H9 (cell line): ENCODE data around the gene SLC10A2. TPM values are rescaled to one million over a fixed set of nuclear protein-coding genes. Genes with fewer than 3 reads are reported as not detected.

ENCODE experiments used
- DNase-seq: peaks from one replicate; pipeline ENCODE4 v3.0.0-alpha.2; 2017
- H2AFZ ChIP-seq: one replicate; pipeline ENCODE4 v1.6.1; 2013; ENCODE audit warnings: mild to moderate bottlenecking, low read length, control low read depth, moderate library complexity
- H2AK5ac ChIP-seq: 2 replicates; pipeline ENCODE4 v1.6.1; 2013; ENCODE audit warnings: low read length, control low read depth, mixed read lengths; ENCODE audit not compliant: insufficient read length
- H2BK120ac ChIP-seq: one replicate; pipeline ENCODE4 v1.6.1; 2013; ENCODE audit warnings: low read depth, mild to moderate bottlenecking, low read length, control low read depth, inconsistent platforms; ENCODE audit not compliant: poor library complexity, severe bottlenecking
- H2BK12ac ChIP-seq: 2 replicates; pipeline ENCODE4 v1.6.1; 2013; ENCODE audit warnings: low read length, control low read depth, mixed read lengths, low read depth; ENCODE audit not compliant: insufficient read length
- H2BK15ac ChIP-seq: 2 replicates; pipeline ENCODE4 v1.6.1; 2013; ENCODE audit warnings: low read depth, low read length, control low read depth
- H2BK20ac ChIP-seq: one replicate; pipeline ENCODE4 v1.6.1; 2013; ENCODE audit warnings: low read depth, mild to moderate bottlenecking, low read length, control low read depth, inconsistent platforms; ENCODE audit not compliant: poor library complexity, severe bottlenecking
- H2BK5ac ChIP-seq: 2 replicates; pipeline ENCODE4 v1.6.1; 2013; ENCODE audit warnings: low read length, control low read depth, mixed read lengths; ENCODE audit not compliant: insufficient read length
- H3K14ac ChIP-seq: 2 replicates; pipeline ENCODE4 v1.6.1; 2013; ENCODE audit warnings: low read length, control low read depth; ENCODE audit not compliant: insufficient read depth
- H3K18ac ChIP-seq: 2 replicates; pipeline ENCODE4 v1.6.1; 2013; ENCODE audit warnings: low read depth, mild to moderate bottlenecking, mixed read lengths, low read length, control low read depth; ENCODE audit not compliant: insufficient read length
- H3K23ac ChIP-seq: 2 replicates; pipeline ENCODE4 v1.6.1; 2013; ENCODE audit warnings: low read length, control low read depth, mixed read lengths, low read depth; ENCODE audit not compliant: insufficient read length
- H3K23me2 ChIP-seq: 2 replicates; pipeline ENCODE4 v1.6.1; 2013; ENCODE audit warnings: low read depth, mild to moderate bottlenecking, mixed read lengths, low read length, control low read depth; ENCODE audit not compliant: insufficient read length, poor library complexity, severe bottlenecking
- H3K27ac ChIP-seq: 2 replicates; pipeline ENCODE4 v1.5.1; 2013; ENCODE audit warnings: low read length, control low read depth, mixed read lengths, low read depth; ENCODE audit not compliant: insufficient read length
- H3K27me3 ChIP-seq: 2 replicates; pipeline ENCODE4 v1.6.1; 2013; ENCODE audit warnings: low read length, control low read depth, inconsistent platforms; ENCODE audit not compliant: insufficient read depth
- H3K4ac ChIP-seq: 2 replicates; pipeline ENCODE4 v1.6.1; 2013; ENCODE audit warnings: low read depth, mild to moderate bottlenecking, control low read depth, inconsistent platforms, low read length, moderate library complexity
- H3K4me1 ChIP-seq: 2 replicates; pipeline ENCODE4 v1.6.1; 2013; ENCODE audit warnings: low read length, control low read depth, inconsistent platforms; ENCODE audit not compliant: insufficient read depth
- H3K4me2 ChIP-seq: 2 replicates; pipeline ENCODE4 v1.6.1; 2013; ENCODE audit warnings: low read length, control low read depth, mixed read lengths; ENCODE audit not compliant: insufficient read length, insufficient read depth
- H3K56ac ChIP-seq: 2 replicates; pipeline ENCODE4 v1.6.1; 2013; ENCODE audit warnings: low read depth, mild to moderate bottlenecking, mixed read lengths, low read length, control low read depth; ENCODE audit not compliant: insufficient read length
- H3K79me1 ChIP-seq: 2 replicates; pipeline ENCODE4 v1.6.1; 2013; ENCODE audit warnings: low read depth, mild to moderate bottlenecking, moderate library complexity, low read length, control low read depth, inconsistent platforms; ENCODE audit not compliant: insufficient read depth, poor library complexity, severe bottlenecking
- H3K79me2 ChIP-seq: 2 replicates; pipeline ENCODE4 v1.6.1; 2013; ENCODE audit warnings: low read length, control low read depth, inconsistent platforms; ENCODE audit not compliant: insufficient read depth
- H3K9ac ChIP-seq: 2 replicates; pipeline ENCODE4 v1.6.1; 2013; ENCODE audit warnings: low read length, control low read depth, mixed read lengths; ENCODE audit not compliant: insufficient read length; ENCODE audit errors: extremely low read depth
- H3K9me3 ChIP-seq: one replicate; pipeline ENCODE4 v1.6.1; 2013; ENCODE audit warnings: low read depth, low read length, inconsistent platforms; ENCODE audit not compliant: control insufficient read depth
- H3T11ph ChIP-seq: one replicate; pipeline ENCODE4 v1.6.1; 2013; ENCODE audit warnings: mild to moderate bottlenecking, low read length, control low read depth, inconsistent platforms
- H4K20me1 ChIP-seq: one replicate; pipeline ENCODE4 v1.6.1; 2013; ENCODE audit not compliant: control insufficient read depth, insufficient read length, insufficient read depth
- H4K5ac ChIP-seq: 2 replicates; pipeline ENCODE4 v1.6.1; 2013; ENCODE audit warnings: low read depth, mild to moderate bottlenecking, mixed read lengths, low read length, control low read depth; ENCODE audit not compliant: insufficient read length
- H4K8ac ChIP-seq: replicated peaks from 2 replicates; pipeline ENCODE4 v1.6.1; 2013; ENCODE audit warnings: low read length, control low read depth, mixed read lengths, low read depth; ENCODE audit not compliant: insufficient read length
- H4K91ac ChIP-seq: 2 replicates; pipeline ENCODE4 v1.6.1; 2013; ENCODE audit warnings: low read depth, mild to moderate bottlenecking, moderate library complexity, mixed read lengths, low read length, control low read depth; ENCODE audit not compliant: insufficient read length
- H3K27ac Mint-ChIP-seq, 3 experiments: 2 replicates in 2 of 3; 3 replicates in 1 of 3; pipeline ENCODE4 v1.8.0; 2020 to 2021; ENCODE audit warnings: mixed read lengths in 3 of 3, mild to moderate bottlenecking in 1 of 3, moderate library complexity in 1 of 3
- H3K27me3 Mint-ChIP-seq: 2 replicates; pipeline ENCODE4 v1.8.0; 2021; ENCODE audit warnings: low read depth, mild to moderate bottlenecking, moderate library complexity, mixed read lengths
- H3K36me3 Mint-ChIP-seq, 3 experiments: 2 replicates in 2 of 3; 3 replicates in 1 of 3; pipeline ENCODE4 v1.8.0; 2020 to 2021; ENCODE audit warnings: low read depth in 3 of 3, mixed read lengths in 3 of 3; ENCODE audit not compliant: insufficient read depth in 1 of 3
- H3K4me1 Mint-ChIP-seq, 2 experiments: 2 replicates each; pipeline ENCODE4 v1.8.0; 2020; ENCODE audit warnings: mixed read lengths in 2 of 2
- H3K4me3 Mint-ChIP-seq, 2 experiments: 2 replicates in 1 of 2; 3 replicates in 1 of 2; pipeline ENCODE4 v1.8.0; 2020 to 2021; ENCODE audit warnings: mild to moderate bottlenecking in 2 of 2, mixed read lengths in 2 of 2, moderate library complexity in 1 of 2
- H3K9me3 Mint-ChIP-seq, 2 experiments: 2 replicates in 1 of 2; 3 replicates in 1 of 2; pipeline ENCODE4 v1.8.0; 2020; ENCODE audit warnings: mild to moderate bottlenecking in 2 of 2, mixed read lengths in 2 of 2, moderate library complexity in 1 of 2
- CTCF ChIP-seq: fragments of 200-600 bp; sonication (generic); conservative IDR thresholded peaks from 3 replicates; pipeline ENCODE4 v1.8.0; 2021; ENCODE audit warnings: antibody characterized with exemption, mild to moderate bottlenecking
- WGBS: extraction: QIAGEN DNeasy Blood & Tissue Kit; methylation state at CpG from one replicate; pipeline ENCODE4 v1.1.7; 2013; ENCODE audit warnings: missing lambda C conversion rate, low lambda C conversion rate, mixed read lengths; ENCODE audit not compliant: insufficient read length; ENCODE audit errors: extremely low coverage; 5-methylcytosine and 5-hydroxymethylcytosine counted together
- total RNA-seq: library from RNA; stranded (reverse); gene quantifications from 2 replicates; pipeline ENCODE4 v1.2.1, GENCODE V29; 2021

The SLC10A2 gene
- total RNA-seq, 1 experiment from 2014 or later, result not detected

GRCh38 chr13:103039183-103039582, 27.0 kb downstream of the SLC10A2 start:
- Mint-ChIP-seq H3K27me3 (no peaks in the 10 kb centered on the region), H3K36me3 (no peaks in the 10 kb centered on the region), H3K27ac (no peak overlapping the region), H3K9me3 (no peaks in the 10 kb centered on the region), H3K4me1 (peaks cover 0 to 5% of the 10 kb centered on the region in 2 experiments; a peak in 2 of 4 replicates), H3K4me3 (no peak overlapping the region)
- H4K91ac ChIP-seq, result no peak overlapping the region
- no peak overlapping the region for H2AK5ac ChIP-seq
- H2BK12ac ChIP-seq, result no peak overlapping the region
- H3K4me1 ChIP-seq, result no peaks in the 10 kb centered on the region
- no peak overlapping the region for H3K23ac ChIP-seq
- H2BK5ac ChIP-seq, result no peak overlapping the region
- H3K23me2 ChIP-seq, result no peaks in the 10 kb centered on the region
- no peaks in the 10 kb centered on the region for H3K79me2 ChIP-seq
- no peak overlapping the region for H3K9ac ChIP-seq
- no peak for TF ChIP-seq CTCF
- H3K56ac ChIP-seq, result no peak overlapping the region
- no peak overlapping the region for H2BK15ac ChIP-seq
- H3T11ph ChIP-seq, result no peak overlapping the region
- peaks cover 2% of the 10 kb centered on the region; the same call in 1 of the 2 replicates for H3K27me3 ChIP-seq
- no peak overlapping the region for H3K18ac ChIP-seq
- no peak overlapping the region for H4K8ac ChIP-seq
- no peak overlapping the region for H2BK20ac ChIP-seq
- no peaks in the 10 kb centered on the region for H3K79me1 ChIP-seq
- no peak for DNase-seq
- no peak overlapping the region for H2AFZ ChIP-seq
- H3K4me2 ChIP-seq, result no peak overlapping the region
- H4K20me1 ChIP-seq, result no peaks in the 10 kb centered on the region
- WGBS, result no CpG with 5 or more reads among the region's 2 CpGs
- no peak overlapping the region for H2BK120ac ChIP-seq
- no peak overlapping the region for H3K4ac ChIP-seq
- H3K14ac ChIP-seq, result no peak overlapping the region
- H4K5ac ChIP-seq, result no peak overlapping the region
- H3K9me3 ChIP-seq, result no peaks in the 10 kb centered on the region
- H3K27ac ChIP-seq, result no peak overlapping the region
